ENCODE data around the gene BCL7B. TPM values are rescaled to one million over a fixed set of nuclear protein-coding genes. Genes with fewer than 3 reads are reported as not detected.
"Not testable (repeated sequence)": the region's sequence is repeated elsewhere in the genome, so short reads cannot be mapped to it uniquely, and the experiment has no call there.

Gene BCL7B
- total RNA-seq, 1 experiment from 2014 or later = 56.3 TPM

DNA sequence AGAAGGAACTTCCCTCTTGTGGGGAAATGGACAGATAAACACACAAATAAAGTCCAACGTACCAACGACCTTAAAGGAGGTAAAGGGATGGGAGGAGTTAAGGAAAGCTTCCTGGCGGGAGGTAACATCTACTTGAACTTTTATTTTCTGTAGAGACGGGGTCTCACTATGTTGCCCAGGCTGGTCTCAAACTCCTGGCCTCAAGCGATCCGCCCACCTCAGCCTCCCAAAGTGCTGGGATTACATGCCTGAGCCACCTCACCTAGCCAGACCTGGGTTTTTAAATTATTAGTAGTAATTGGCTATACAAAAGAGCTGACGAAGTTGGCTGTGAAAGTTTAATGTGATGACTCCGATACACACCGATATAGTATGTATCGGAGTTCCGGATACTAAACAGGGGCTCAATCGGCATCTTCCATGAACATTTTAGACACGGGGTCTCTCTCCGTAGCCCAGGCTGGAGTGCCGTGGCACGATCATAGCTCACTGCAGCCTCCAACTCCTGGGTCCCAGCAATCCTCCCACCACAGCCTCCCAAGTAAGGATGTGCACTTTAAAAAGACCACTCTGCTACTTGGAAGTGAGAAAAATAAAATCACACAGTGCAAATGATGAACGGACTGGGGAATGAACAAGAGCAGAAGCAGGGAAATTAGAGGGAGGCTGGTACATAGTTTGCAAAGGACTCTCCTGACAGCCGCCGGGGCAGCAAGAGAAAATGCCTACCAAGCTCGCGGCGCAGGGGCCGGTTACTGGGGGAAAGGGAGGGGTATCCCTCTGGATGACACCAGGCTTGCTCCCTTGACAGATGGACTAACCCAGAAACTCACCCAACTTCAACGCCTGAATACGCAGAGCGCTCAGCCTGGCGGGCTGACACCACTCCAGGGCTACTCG, 1.0 kb downstream of the BCL7B start:
- H3K27me3 ChIP-seq (replicated peaks; ENCODE audit: insufficient read depth, low read depth, low read length, poor library complexity) = no peaks in the 10 kb centered on the region
- intact Hi-C loops (cut with micrococcal nuclease; ENCODE audit: unreplicated experiment) = loop anchor here (2.0 kb wide), 1 partner anchor 34 kb away; the partner anchor contains the start of gene BAZ1B
- peaks cover 14% of the 10 kb centered on the region for H3K36me3 ChIP-seq (ENCODE audit: insufficient read depth, low read length, poor library complexity, severe bottlenecking)
- POLR2A ChIA-PET (ENCODE audit: low non-redundant PET) = interaction anchor here (0.6 to 0.7 kb wide), 3 partner anchors 151 to 243 kb away, joined by 3 to 14 read pairs (median 3); no protein-coding TSS in a partner anchor
- H3K27ac ChIP-seq (ENCODE audit: low read depth, low read length, poor library complexity, severe bottlenecking) = peak overlapping the region; percentile 100
- BruUV-seq (replicated peaks) = TSS peak; percentile 56
- peaks cover 11% of the 10 kb centered on the region for H3K4me1 ChIP-seq (ENCODE audit: insufficient read depth, low read length, poor library complexity, severe bottlenecking)
- TF ChIP-seq, protein P1, sequence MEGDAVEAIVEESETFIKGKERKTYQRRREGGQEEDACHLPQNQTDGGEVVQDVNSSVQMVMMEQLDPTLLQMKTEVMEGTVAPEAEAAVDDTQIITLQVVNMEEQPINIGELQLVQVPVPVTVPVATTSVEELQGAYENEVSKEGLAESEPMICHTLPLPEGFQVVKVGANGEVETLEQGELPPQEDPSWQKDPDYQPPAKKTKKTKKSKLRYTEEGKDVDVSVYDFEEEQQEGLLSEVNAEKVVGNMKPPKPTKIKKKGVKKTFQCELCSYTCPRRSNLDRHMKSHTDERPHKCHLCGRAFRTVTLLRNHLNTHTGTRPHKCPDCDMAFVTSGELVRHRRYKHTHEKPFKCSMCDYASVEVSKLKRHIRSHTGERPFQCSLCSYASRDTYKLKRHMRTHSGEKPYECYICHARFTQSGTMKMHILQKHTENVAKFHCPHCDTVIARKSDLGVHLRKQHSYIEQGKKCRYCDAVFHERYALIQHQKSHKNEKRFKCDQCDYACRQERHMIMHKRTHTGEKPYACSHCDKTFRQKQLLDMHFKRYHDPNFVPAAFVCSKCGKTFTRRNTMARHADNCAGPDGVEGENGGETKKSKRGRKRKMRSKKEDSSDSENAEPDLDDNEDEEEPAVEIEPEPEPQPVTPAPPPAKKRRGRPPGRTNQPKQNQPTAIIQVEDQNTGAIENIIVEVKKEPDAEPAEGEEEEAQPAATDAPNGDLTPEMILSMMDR (conservative IDR thresholded peaks at IDR 0.05; ENCODE audit: low read depth, low read length) = no peak
- no peak for TF ChIP-seq EZH2 (IDR thresholded peaks at IDR 0.05; ENCODE audit: borderline replicate concordance, low read depth, low read length, poor library complexity, severe bottlenecking)
- H3K9me3 ChIP-seq (ENCODE audit: low read depth, low read length, poor library complexity, severe bottlenecking) = no peaks in the 10 kb centered on the region
- DNase-seq (ENCODE audit: low spot score) = no peak
- peak overlapping the region; percentile 90 for H3K4me3 ChIP-seq (ENCODE audit: low read depth, low read length, poor library complexity, severe bottlenecking)
- CTCF ChIA-PET = interaction anchor here (0.6 kb wide), 1 partner anchor 29 kb away, joined by 4 read pairs; no protein-coding TSS in a partner anchor

DNA sequence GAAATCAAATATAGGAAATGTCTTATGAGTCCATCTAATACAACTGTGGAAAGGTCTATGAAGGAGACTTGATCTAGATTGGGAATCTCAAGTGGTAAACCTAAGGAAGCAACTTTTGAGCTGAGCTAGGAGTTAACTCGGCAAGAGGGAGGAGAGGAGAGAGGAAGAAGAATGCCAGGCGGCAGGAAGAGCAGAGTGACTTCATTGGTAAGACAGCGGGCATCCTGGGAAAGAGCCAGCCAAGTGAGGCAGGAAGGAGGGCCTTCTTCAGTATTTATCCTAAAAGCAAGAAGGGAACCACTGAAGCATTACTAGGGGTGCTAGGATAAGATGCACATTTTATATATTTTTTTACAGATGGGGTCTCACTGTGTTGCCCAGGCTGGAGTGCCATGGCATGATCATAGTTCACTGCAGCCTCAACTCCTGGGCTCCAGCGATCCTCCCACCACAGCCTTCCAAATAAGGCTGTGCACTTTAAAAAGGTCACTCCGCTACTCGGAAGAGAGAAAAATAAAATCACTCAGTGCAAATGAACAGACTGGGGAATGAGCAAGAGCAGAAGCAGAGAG, 2.0 kb downstream of the BCL7B start:
- H3K36me3 ChIP-seq (ENCODE audit: insufficient read depth, low read length, poor library complexity, severe bottlenecking) = peaks cover 21% of the 10 kb centered on the region
- POLR2A ChIA-PET (ENCODE audit: low non-redundant PET) = no interaction called here
- H3K4me1 ChIP-seq (ENCODE audit: insufficient read depth, low read length, poor library complexity, severe bottlenecking) = peaks cover 11% of the 10 kb centered on the region
- no peak for TF ChIP-seq EZH2 (IDR thresholded peaks at IDR 0.05; ENCODE audit: borderline replicate concordance, low read depth, low read length, poor library complexity, severe bottlenecking)
- TF ChIP-seq, protein P1 (conservative IDR thresholded peaks at IDR 0.05; ENCODE audit: low read depth, low read length) = no peak
- H3K9me3 ChIP-seq (ENCODE audit: low read depth, low read length, poor library complexity, severe bottlenecking) = no peaks in the 10 kb centered on the region
- no peaks in the 10 kb centered on the region for H3K27me3 ChIP-seq (replicated peaks; ENCODE audit: insufficient read depth, low read depth, low read length, poor library complexity)
- CTCF ChIA-PET = no interaction called here
- BruUV-seq (replicated peaks) = no TSS peak
- H3K27ac ChIP-seq (ENCODE audit: low read depth, low read length, poor library complexity, severe bottlenecking) = no peak overlapping the region
- intact Hi-C loops (cut with micrococcal nuclease; ENCODE audit: unreplicated experiment) = no loop called here
- DNase-seq (ENCODE audit: low spot score) = no peak
- H3K4me3 ChIP-seq (ENCODE audit: low read depth, low read length, poor library complexity, severe bottlenecking) = peak overlapping the region; percentile 90

DNA sequence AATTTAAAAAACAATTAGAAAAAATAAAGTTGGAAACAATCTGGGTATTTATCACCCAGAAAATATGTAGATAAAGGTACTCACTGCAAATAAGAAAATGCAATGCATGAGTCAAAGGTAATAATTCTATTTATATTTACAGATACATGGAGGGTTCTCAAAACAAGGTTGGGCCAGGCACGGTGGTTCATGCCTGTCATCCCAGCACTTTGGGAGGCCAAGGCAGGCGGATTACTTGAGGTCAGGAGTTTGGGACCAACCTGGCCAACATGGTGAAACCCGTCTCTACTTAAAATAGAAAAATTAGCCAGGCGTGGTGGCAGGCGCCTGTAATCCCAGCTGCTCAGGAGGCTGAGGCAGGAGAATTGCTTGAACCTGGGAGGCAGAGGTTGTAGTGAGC, 7.4 kb downstream of the BCL7B start:
- BruUV-seq (replicated peaks); H3K27ac ChIP-seq (ENCODE audit: low read depth, low read length, poor library complexity, severe bottlenecking); H3K4me1 ChIP-seq (ENCODE audit: insufficient read depth, low read length, poor library complexity, severe bottlenecking); H3K9me3 ChIP-seq (ENCODE audit: low read depth, low read length, poor library complexity, severe bottlenecking); H3K4me3 ChIP-seq (ENCODE audit: low read depth, low read length, poor library complexity, severe bottlenecking); POLR2A ChIA-PET (ENCODE audit: low non-redundant PET); DNase-seq (ENCODE audit: low spot score); intact Hi-C loops (cut with micrococcal nuclease; ENCODE audit: unreplicated experiment); CTCF ChIA-PET; H3K27me3 ChIP-seq (replicated peaks; ENCODE audit: insufficient read depth, low read depth, low read length, poor library complexity): not testable (repeated sequence)
- H3K36me3 ChIP-seq (ENCODE audit: insufficient read depth, low read length, poor library complexity, severe bottlenecking) = peaks cover 42% of the 10 kb centered on the region

Measured in A673 (cell line).